CD14-positive monocyte (primary cell): ENCODE data around the gene SPRYD4. TPM values are rescaled to one million over a fixed set of nuclear protein-coding genes. Genes with fewer than 3 reads are reported as not detected.

Experiments used
- DNase-seq, 3 donors: peaks; one replicate each; pipeline ENCODE4 v3.0.0-alpha.2; 2011 to 2022
- H2AFZ ChIP-seq: 2 replicates; pipeline ENCODE4 v1.6.0; 2012; ENCODE audit warnings: mild to moderate bottlenecking, low read depth, low read length, inconsistent platforms; ENCODE audit not compliant: insufficient read depth, poor library complexity, severe bottlenecking
- H3K27ac ChIP-seq, 2 donors: 1 replicate in 1 of 2; 2 replicates in 1 of 2; pipeline ENCODE4 v1.5.1; 2012 to 2013; ENCODE audit warnings: low read length in 2 of 2, control low read depth in 1 of 2, inconsistent platforms in 1 of 2, low read depth in 1 of 2, mild to moderate bottlenecking in 1 of 2
- H3K27me3 ChIP-seq, 2 donors: one replicate each; pipeline versions ENCODE4 v1.6.0 to v1.6.1; 2011 to 2013; ENCODE audit warnings: low read length in 2 of 2; ENCODE audit not compliant: control insufficient read depth in 2 of 2, insufficient read depth in 2 of 2
- H3K36me3 ChIP-seq, 2 donors: replicated peaks in 1 of 2; 1 replicate in 1 of 2; 2 replicates in 1 of 2; pipeline versions ENCODE4 v1.5.1 to v1.6.1; 2012 to 2013; ENCODE audit warnings: low read length in 2 of 2, control low read depth in 1 of 2, inconsistent platforms in 1 of 2, mild to moderate bottlenecking in 1 of 2; ENCODE audit not compliant: insufficient read depth in 2 of 2, control insufficient read depth in 1 of 2
- H3K4me1 ChIP-seq, 2 donors: 1 replicate in 1 of 2; 2 replicates in 1 of 2; pipeline versions ENCODE4 v1.5.1 to v1.6.1; 2012 to 2013; ENCODE audit warnings: low read length in 2 of 2, control low read depth in 1 of 2, inconsistent platforms in 1 of 2, mild to moderate bottlenecking in 1 of 2, moderate library complexity in 1 of 2; ENCODE audit not compliant: insufficient read depth in 2 of 2, control insufficient read depth in 1 of 2
- H3K4me2 ChIP-seq: replicated peaks from 2 replicates; pipeline ENCODE3; 2012; ENCODE audit warnings: low read length, moderate library complexity, mild to moderate bottlenecking; ENCODE audit not compliant: poor library complexity, severe bottlenecking; ENCODE audit errors: extremely low read depth
- H3K4me3 ChIP-seq, 3 experiments: fragments of 200-600 bp in 1 of 3; sonication (generic) in 1 of 3; replicated peaks in 1 of 3; 1 replicate in 2 of 3; 2 replicates in 1 of 3; pipeline ENCODE4 v1.5.1; 2011 to 2013; ENCODE audit warnings: low read length in 3 of 3, mild to moderate bottlenecking in 3 of 3, control low read depth in 2 of 3, low read depth in 2 of 3, inconsistent platforms in 1 of 3, moderate library complexity in 1 of 3
- H3K79me2 ChIP-seq: 2 replicates; pipeline ENCODE4 v1.6.0; 2012; ENCODE audit warnings: mild to moderate bottlenecking, control low read depth, inconsistent platforms, low read length, moderate library complexity; ENCODE audit not compliant: insufficient read depth
- H3K9ac ChIP-seq: 2 replicates; pipeline ENCODE4 v1.6.0; 2017; ENCODE audit warnings: low read length, mild to moderate bottlenecking; ENCODE audit not compliant: insufficient read depth, poor library complexity, severe bottlenecking
- H3K9me3 ChIP-seq, 2 donors: replicated peaks in 1 of 2; 1 replicate in 1 of 2; 2 replicates in 1 of 2; pipeline versions ENCODE4 v1.5.1 to v1.6.1; 2012 to 2013; ENCODE audit warnings: low read length in 2 of 2, control low read depth in 1 of 2; ENCODE audit not compliant: control insufficient read depth in 1 of 2, insufficient read depth in 1 of 2
- H4K20me1 ChIP-seq: 2 replicates; pipeline ENCODE4 v1.6.0; 2012; ENCODE audit warnings: mild to moderate bottlenecking, low read length, control low read depth, moderate library complexity; ENCODE audit not compliant: insufficient read depth
- H3K27ac Mint-ChIP-seq, 7 donors: one replicate each; pipeline ENCODE4 v1.8.0; 2020; ENCODE audit warnings: mild to moderate bottlenecking in 7 of 7, mixed read lengths in 7 of 7, moderate library complexity in 6 of 7, inconsistent platforms in 2 of 7
- H3K27me3 Mint-ChIP-seq, 3 donors: one replicate each; pipeline ENCODE4 v1.8.0; 2021 to 2022; ENCODE audit warnings: low read depth in 3 of 3, mild to moderate bottlenecking in 3 of 3, mixed read lengths in 3 of 3, moderate library complexity in 3 of 3, inconsistent platforms in 1 of 3
- H3K36me3 Mint-ChIP-seq, 2 donors: one replicate each; pipeline ENCODE4 v1.8.0; 2020; ENCODE audit warnings: mixed read lengths in 2 of 2, inconsistent platforms in 1 of 2, mild to moderate bottlenecking in 1 of 2
- H3K4me1 Mint-ChIP-seq: one replicate; pipeline ENCODE4 v1.8.0; 2020; ENCODE audit warnings: mild to moderate bottlenecking, mixed read lengths
- H3K4me3 Mint-ChIP-seq, 2 donors: one replicate each; pipeline ENCODE4 v1.8.0; 2020; ENCODE audit warnings: mild to moderate bottlenecking in 2 of 2, mixed read lengths in 2 of 2, moderate library complexity in 1 of 2
- H3K9me3 Mint-ChIP-seq, 7 donors: one replicate each; pipeline ENCODE4 v1.8.0; 2020 to 2022; ENCODE audit warnings: mixed read lengths in 7 of 7, mild to moderate bottlenecking in 6 of 7, moderate library complexity in 6 of 7, inconsistent platforms in 2 of 7
- CTCF ChIP-seq: fragments of 200-600 bp; IDR thresholded peaks from one replicate; pipeline ENCODE4 v1.8.0; 2022; ENCODE audit warnings: antibody characterized with exemption, mild to moderate bottlenecking
- WGBS: methylation state at CpG from one replicate; pipeline ENCODE4 v1.1.5; 2013; ENCODE audit warnings: missing lambda C conversion rate; ENCODE audit not compliant: insufficient coverage; 5-methylcytosine and 5-hydroxymethylcytosine counted together
- intact Hi-C, 2 donors: fragments of 100-400 bp; cut with micrococcal nuclease; formaldehyde crosslinking; loops; one replicate each; pipeline versions ENCODE4 v1.15.0 to v1.15.1; 2023
- polyA plus RNA-seq, 3 donors: library from polyadenylated mRNA; depleted of rRNA in 1 of 3; unstranded in 2 of 3; stranded (reverse) in 1 of 3; fragments of 300-500 nt in 2 of 3; fragments of >200 nt in 1 of 3; fragmentation: Illumina TruSeq in 2 of 3; gene quantifications; 1 replicate in 2 of 3; 2 replicates in 1 of 3; pipeline ENCODE4 v1.2.3, GENCODE V29; 2012 to 2021

Gene SPRYD4
- polyA plus RNA-seq, 3 donors, result 1.3 to 2.1 (median 1.4) TPM

GRCh38 chr12:56521590-56522371 is 53.4 kb downstream of the SPRYD4 start, which contains the start of gene RBMS2:
TSS of gene RBMS2 (plus strand) at chr12:56521820. CDS start at chr12:56522024, 204 bp downstream.
- Histone ChIP-seq H3K4me3 (peak within 1 kb of the TSS; percentile 68 to 97 (median 84)), H3K36me3 (no peaks in the 10 kb centered on the region), H3K27ac (peak within 1 kb of the TSS; percentile 35 to 84), H3K79me2 (peaks cover 15% of the 10 kb centered on the region), H4K20me1 (no peaks in the 10 kb centered on the region), H3K4me1 (peaks cover 50 to 54% of the 10 kb centered on the region in 2 donors), H3K9ac (peak within 1 kb of the TSS; percentile 74), H2AFZ (peak within 1 kb of the TSS; percentile 85), H3K9me3 (no peaks in the 10 kb centered on the region), H3K27me3 (no peaks in the 10 kb centered on the region), H3K4me2 (peak within 1 kb of the TSS; percentile 73)
- DNase-seq, result peak; percentile 36 to 42 (median 37)
- Mint-ChIP-seq H3K4me3 (peak within 1 kb of the TSS; percentile 78 to 93), H3K4me1 (peaks cover 54% of the 10 kb centered on the region), H3K27me3 (no peaks in the 10 kb centered on the region), H3K27ac (peak within 1 kb of the TSS; percentile 84 to 97 (median 92)), H3K36me3 (no peaks in the 10 kb centered on the region), H3K9me3 (peaks cover 0 to 3% (median 0%) of the 10 kb centered on the region in 7 donors)
- TF ChIP-seq CTCF, result no peak
- WGBS, result 0% methylated on average over 3 of the region's 15 CpGs
- intact Hi-C loops, result loop anchor here in 1 of 2 donors (5.0 kb wide), 1 partner anchor 46 kb away; no protein-coding TSS in a partner anchor

- peaks cover 54% of the 10 kb centered on the region for H3K4me1 Mint-ChIP-seq
- Histone ChIP-seq H3K36me3 (no peaks in the 10 kb centered on the region), H3K4me2 (peak overlapping the region; percentile 73), H3K9me3 (no peaks in the 10 kb centered on the region), H2AFZ (peak overlapping the region; percentile 85), H3K9ac (peak overlapping the region; percentile 74), H3K27me3 (no peaks in the 10 kb centered on the region), H4K20me1 (no peaks in the 10 kb centered on the region), H3K79me2 (peaks cover 15% of the 10 kb centered on the region), H3K4me3 (peak overlapping the region; percentile 68 to 97 (median 84)), H3K4me1 (peaks cover 50 to 54% of the 10 kb centered on the region in 2 donors), H3K27ac (peak overlapping the region in 1 of 2 donors; percentile 84)
- peak overlapping the region; percentile 78 to 93 for H3K4me3 Mint-ChIP-seq
- WGBS, result 57% methylated on average over 4 of the region's 4 CpGs
- DNase-seq, result no peak
- intact Hi-C loops, result loop anchor here in 1 of 2 donors (5.0 kb wide), 1 partner anchor 45 kb away; no protein-coding TSS in a partner anchor
- TF ChIP-seq CTCF, result no peak
- peaks cover 0 to 3% (median 0%) of the 10 kb centered on the region in 7 donors for H3K9me3 Mint-ChIP-seq
- no peaks in the 10 kb centered on the region for H3K36me3 Mint-ChIP-seq
- H3K27me3 Mint-ChIP-seq, result no peaks in the 10 kb centered on the region
- H3K27ac Mint-ChIP-seq, result peak overlapping the region in 6 of 7 donors; percentile 51 to 97 (median 86)
These were observed 54.2 kb downstream of the SPRYD4 start for GRCh38 chr12:56522411-56523193.
